Stomach (tissue), 4 donors: Measurements from ENCODE around the gene CEP112.

Source experiments
- CTCF ChIP-seq, 7 experiments: fragments of 450-650 bp in 4 of 7; fragments of 200-600 bp in 3 of 7; sonication (generic) in 3 of 7; IDR thresholded peaks; one replicate each; pipeline ENCODE4 v1.5.1; 2016 to 2019; ENCODE audit warnings: antibody characterized with exemption in 7 of 7, control low read depth in 2 of 7, mild to moderate bottlenecking in 1 of 7
- EP300 ChIP-seq: sonication (generic); formaldehyde crosslinking; IDR thresholded peaks from one replicate; pipeline ENCODE4 v1.6.1; 2017; ENCODE audit warnings: antibody characterized with exemption

GRCh38 chr17:65865715-65866425, 326.1 kb downstream of the CEP112 start:
- TF ChIP-seq CTCF (IDR thresholded peaks at IDR 0.05) = no peak
- no peak for TF ChIP-seq EP300
